Stimulated activated effector memory CD8-positive, alpha-beta T cell treated with anti-CD3 and anti-CD28 coated beads, Interleukin-12 subunit alpha, Interleukin-12 subunit beta, amount 100 ng/mL, for 72 hours (primary cell): ENCODE measurements around the gene TRAP1.
"Not testable (repeated sequence)": the region's sequence is repeated elsewhere in the genome, so short reads cannot be mapped to it uniquely, and the experiment has no call there.

Source experiments
- ATAC-seq: fragments of 150-1000 bp; cut with Tn5 transposase; 2 replicates; pipeline ENCODE4 v1.10.0; 2021
- DNase-seq, 2 donors: peaks; one replicate each; pipeline ENCODE4 v3.0.0; 2021 to 2022; ENCODE audit warnings: low spot score in 2 of 2
- H3K27ac Mint-ChIP-seq: one replicate; pipeline ENCODE4 v1.8.0; 2022; ENCODE audit warnings: mild to moderate bottlenecking, mixed read lengths
- H3K36me3 Mint-ChIP-seq: one replicate; pipeline ENCODE4 v1.8.0; 2022; ENCODE audit warnings: mild to moderate bottlenecking, mixed read lengths
- H3K4me1 Mint-ChIP-seq: one replicate; pipeline ENCODE4 v1.8.0; 2022; ENCODE audit warnings: mixed read lengths
- H3K4me3 Mint-ChIP-seq: one replicate; pipeline ENCODE4 v1.8.0; 2022; ENCODE audit warnings: mild to moderate bottlenecking, mixed read lengths
- H3K9me3 Mint-ChIP-seq: one replicate; pipeline ENCODE4 v1.8.0; 2022; ENCODE audit warnings: mixed read lengths

Gene TRAP1

GRCh38 chr16:3656491-3657468 lies 60.5 kb downstream of the TRAP1 start:
- Mint-ChIP-seq H3K4me1 (peaks cover 12% of the 10 kb centered on the region), H3K36me3 (peaks cover 90% of the 10 kb centered on the region), H3K4me3 (no peak overlapping the region), H3K27ac (no peak overlapping the region), H3K9me3 (no peaks in the 10 kb centered on the region)
- no peak for DNase-seq
- ATAC-seq, result no peak

DNA sequence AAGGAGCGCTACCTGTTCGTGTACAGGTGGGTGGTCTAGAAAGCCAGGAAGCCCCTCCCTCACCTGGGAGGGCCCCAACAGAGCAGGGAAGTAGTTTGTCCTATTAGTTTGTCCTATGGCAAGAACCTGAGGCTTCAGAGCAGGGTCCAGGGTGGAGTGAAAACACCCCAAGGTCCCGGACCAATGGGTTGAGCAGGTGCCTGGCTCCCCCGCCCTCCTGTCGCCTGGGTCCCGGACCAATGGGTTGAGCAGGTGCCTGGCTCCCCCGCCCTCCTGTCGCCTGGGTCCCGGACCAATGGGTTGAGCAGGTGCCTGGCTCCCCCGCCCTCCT lies 61.2 kb downstream of the TRAP1 start:
- peaks cover 12% of the 10 kb centered on the region for H3K4me1 Mint-ChIP-seq
- H3K36me3 Mint-ChIP-seq, result peaks cover 87% of the 10 kb centered on the region
- ATAC-seq, H3K27ac Mint-ChIP-seq, H3K4me3 Mint-ChIP-seq, H3K9me3 Mint-ChIP-seq, DNase-seq: not testable (repeated sequence)

GRCh38 chr16:3655396-3656159 lies 61.7 kb downstream of the TRAP1 start:
- peaks cover 86% of the 10 kb centered on the region for H3K36me3 Mint-ChIP-seq
- H3K27ac Mint-ChIP-seq, result peak overlapping the region; percentile 69
- no peak overlapping the region for H3K4me3 Mint-ChIP-seq
- H3K9me3 Mint-ChIP-seq, result no peaks in the 10 kb centered on the region
- no peak for ATAC-seq
- peaks cover 12% of the 10 kb centered on the region for H3K4me1 Mint-ChIP-seq
- DNase-seq, result no peak

DNA sequence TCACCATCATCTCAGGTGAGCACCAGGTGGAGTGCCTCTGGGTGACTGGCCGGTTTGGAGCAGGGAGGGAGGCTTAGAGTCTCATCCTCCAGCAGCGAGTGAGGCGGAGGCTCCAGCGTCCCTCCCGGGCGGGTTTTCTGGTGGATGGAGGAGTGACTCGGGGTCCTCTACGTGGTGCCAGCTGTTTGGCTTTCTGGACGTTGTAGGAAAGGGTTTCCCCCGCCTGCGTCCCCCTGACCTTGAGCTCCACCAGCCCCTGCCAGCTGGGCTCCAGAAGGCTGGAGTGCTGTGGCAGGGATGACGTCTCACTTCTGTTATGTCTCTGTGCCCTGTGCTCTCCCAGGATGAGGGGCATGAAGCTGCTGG lies 62.3 kb downstream of the TRAP1 start:
- no peak for ATAC-seq
- H3K27ac Mint-ChIP-seq, result peak overlapping the region; percentile 69
- H3K9me3 Mint-ChIP-seq, result no peaks in the 10 kb centered on the region
- H3K36me3 Mint-ChIP-seq, result peaks cover 81% of the 10 kb centered on the region
- H3K4me3 Mint-ChIP-seq, result no peak overlapping the region
- DNase-seq, result no peak
- peaks cover 12% of the 10 kb centered on the region for H3K4me1 Mint-ChIP-seq

DNA sequence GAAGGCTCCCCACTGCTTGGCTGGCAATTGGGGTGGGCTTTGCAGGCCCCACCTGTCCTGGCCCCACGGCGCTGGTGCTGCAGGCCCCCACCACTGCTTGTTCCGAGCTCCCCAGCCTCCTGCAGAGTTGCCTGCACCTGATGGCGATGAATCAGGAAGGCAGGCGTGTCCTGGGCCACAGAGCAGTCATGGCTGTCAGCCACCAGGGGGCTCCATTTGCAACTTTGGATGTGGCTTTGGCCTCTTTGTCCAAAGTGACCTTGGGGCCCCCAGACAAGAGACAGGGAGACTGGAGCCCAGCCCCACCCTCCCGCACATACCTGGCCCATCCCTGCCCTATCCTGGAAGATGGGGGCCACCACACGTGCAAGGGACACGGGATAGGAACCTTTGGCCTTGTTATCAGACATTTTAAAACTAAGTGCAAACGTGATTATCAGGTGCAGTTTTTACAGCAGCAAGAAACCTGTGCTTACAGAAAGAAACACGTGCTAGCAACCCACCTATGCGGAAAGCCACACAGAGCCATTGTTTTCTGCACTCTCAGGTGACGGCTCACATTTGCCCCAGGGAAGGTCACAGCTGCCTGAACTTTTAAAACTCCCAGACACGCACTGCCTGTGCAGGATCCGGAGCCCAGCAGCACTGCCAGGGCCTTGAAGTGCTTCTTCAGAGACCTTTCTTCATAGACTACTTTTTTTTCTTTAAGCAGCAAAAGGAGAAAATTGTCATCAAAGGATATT lies 62.9 kb downstream of the TRAP1 start, which contains the start of gene DNASE1:
Gene DNASE1 (plus strand): TSS at position 443 of the 743 bp plus-strand sequence. CDS start 683 bp downstream, outside the sequence.
- H3K36me3 Mint-ChIP-seq, result peaks cover 75% of the 10 kb centered on the region
- DNase-seq (peak; percentile 54 to 79), ATAC-seq (peak; percentile 80)
- H3K9me3 Mint-ChIP-seq, result no peaks in the 10 kb centered on the region
- peaks cover 12% of the 10 kb centered on the region for H3K4me1 Mint-ChIP-seq
- peak within 1 kb of the TSS; percentile 69 for H3K27ac Mint-ChIP-seq
- no peak within 1 kb of the TSS for H3K4me3 Mint-ChIP-seq

DNA sequence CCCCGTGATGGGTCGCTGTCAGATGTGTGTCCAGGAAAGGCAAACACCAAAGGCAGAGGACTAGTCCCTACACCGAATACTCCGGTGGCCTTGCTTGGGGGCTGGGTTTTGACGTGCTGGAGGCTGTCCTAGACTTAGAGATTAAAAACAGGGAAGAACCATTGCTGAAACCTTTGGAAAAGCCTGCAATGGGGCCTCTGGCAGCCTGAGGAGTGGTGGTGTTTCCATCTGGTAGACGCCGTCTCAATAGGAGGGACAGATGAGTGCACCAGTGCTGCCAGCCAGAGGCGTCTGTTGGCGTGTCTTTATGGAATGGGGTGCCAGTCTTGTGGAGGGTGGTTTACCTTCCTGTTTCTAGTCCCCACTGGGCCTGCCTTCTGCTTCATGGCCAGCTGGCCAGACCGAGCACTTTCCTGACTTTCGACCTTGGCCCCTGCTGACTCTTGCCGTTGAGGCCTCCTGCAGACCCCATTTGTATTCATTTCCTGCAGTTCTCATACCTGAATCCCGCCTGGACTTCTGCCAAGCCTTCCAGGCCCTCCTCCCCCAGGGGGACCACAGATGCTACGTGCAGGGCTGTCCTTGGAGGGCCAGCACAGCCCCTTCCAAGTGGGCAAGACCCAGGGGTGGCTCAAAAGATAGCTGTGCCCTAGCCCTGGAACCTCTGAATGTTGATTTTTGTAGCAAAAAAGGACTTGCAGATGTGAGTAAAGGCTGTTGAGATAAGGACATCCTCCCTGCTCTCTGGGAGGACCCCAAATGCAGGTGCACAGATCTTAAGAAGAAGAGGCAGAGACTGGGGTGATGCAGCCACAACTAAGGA lies 64.7 kb downstream of the TRAP1 start:
- H3K27ac Mint-ChIP-seq, result peak overlapping the region; percentile 32
- ATAC-seq, result no peak

GRCh38 chr16:3651461-3652372 lies 65.6 kb downstream of the TRAP1 start:
- H3K27ac Mint-ChIP-seq, result peak overlapping the region; percentile 37
- DNase-seq (no peak), ATAC-seq (no peak)
- H3K4me3 Mint-ChIP-seq, result no peak overlapping the region
- peaks cover 48% of the 10 kb centered on the region for H3K36me3 Mint-ChIP-seq
- H3K9me3 Mint-ChIP-seq, result no peaks in the 10 kb centered on the region
- peaks cover 6% of the 10 kb centered on the region for H3K4me1 Mint-ChIP-seq

More for the DNA sequence above, 64.7 kb downstream of the TRAP1 start:
- Mint-ChIP-seq H3K4me3 (no peak overlapping the region), H3K4me1 (peaks cover 6% of the 10 kb centered on the region), H3K36me3 (peaks cover 56% of the 10 kb centered on the region), H3K9me3 (no peaks in the 10 kb centered on the region)
- no peak for DNase-seq

GRCh38 chr16:3650631-3651265 lies 66.6 kb downstream of the TRAP1 start:
- DNase-seq (no peak), ATAC-seq (no peak)
- Mint-ChIP-seq H3K4me1 (peaks cover 6% of the 10 kb centered on the region), H3K4me3 (no peak overlapping the region), H3K27ac (peak overlapping the region; percentile 37), H3K9me3 (no peaks in the 10 kb centered on the region), H3K36me3 (peaks cover 43% of the 10 kb centered on the region)

DNA sequence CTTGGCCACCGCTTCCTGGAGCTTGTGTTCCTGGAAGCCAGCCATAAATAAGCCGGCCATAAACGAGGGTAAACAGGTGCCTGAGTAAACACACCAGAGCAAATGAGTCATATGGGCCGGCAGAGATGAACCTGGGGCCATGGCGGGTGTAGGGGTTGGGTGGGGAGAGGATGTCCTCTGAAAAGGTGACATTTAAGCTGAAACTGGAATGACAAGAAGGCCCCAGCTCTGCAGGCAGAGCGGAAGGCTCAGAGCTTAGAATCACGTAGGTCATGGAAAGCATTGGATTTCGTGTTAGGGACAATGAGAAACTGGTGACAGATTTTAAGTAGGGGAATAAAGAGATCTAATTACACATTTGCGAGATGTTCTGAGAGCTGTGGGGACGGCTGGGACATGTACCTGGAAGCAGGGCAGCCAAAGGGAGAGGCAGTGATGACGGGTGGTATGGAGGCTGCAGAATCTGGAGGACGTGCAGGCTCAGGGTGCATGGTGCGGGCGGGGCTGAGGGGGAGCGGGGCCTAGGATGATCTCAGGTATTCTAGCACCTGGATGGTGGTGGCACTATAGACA lies 70.9 kb downstream of the TRAP1 start:
- Mint-ChIP-seq H3K4me1 (no peaks in the 10 kb centered on the region), H3K9me3 (no peaks in the 10 kb centered on the region), H3K4me3 (no peak overlapping the region), H3K36me3 (peaks cover 28% of the 10 kb centered on the region), H3K27ac (no peak overlapping the region)
- DNase-seq (no peak), ATAC-seq (no peak)

DNA sequence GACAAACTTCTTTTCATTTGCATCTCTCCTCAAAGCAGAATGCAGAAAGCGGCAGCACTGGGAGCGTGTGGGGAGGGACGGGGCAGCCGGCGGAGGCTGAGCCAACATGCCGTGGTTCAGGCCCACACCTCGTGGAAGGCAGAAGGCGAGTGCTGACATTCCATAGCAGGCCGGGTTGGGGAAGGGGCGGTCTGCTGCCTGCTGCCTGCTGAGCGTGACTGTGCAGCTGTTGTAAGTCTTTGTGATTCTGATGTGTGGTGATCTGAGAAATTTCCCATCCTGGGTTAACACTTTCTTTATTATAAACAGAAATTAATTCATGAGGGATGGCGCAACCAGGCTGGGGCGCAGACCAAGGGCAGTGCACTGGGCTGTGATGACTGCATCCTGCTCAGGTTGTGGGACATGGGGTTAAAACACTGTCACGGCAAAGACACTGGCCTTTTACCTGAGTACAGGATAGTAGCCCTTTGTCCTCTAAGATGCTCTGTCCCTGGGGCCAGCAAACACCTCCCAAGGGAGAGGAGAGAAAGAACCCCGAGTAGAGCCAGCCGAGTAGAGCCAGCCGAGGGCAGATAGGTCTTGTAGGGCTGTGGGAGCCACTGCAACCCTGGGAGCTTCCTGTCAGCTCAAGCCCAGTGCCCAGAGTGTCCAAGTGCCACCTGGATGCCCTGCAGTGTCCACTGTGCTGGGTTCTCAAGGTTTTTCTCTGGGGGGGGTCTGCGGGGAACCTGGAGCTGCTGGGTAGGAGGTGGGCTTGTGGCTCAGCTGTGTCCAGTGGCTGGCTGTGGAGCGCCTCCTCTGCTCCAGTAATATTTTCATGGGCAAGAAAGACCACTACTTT lies 71.6 kb downstream of the TRAP1 start:
- Mint-ChIP-seq H3K36me3 (peaks cover 22% of the 10 kb centered on the region), H3K27ac (no peak overlapping the region), H3K4me1 (no peaks in the 10 kb centered on the region), H3K4me3 (no peak overlapping the region), H3K9me3 (no peaks in the 10 kb centered on the region)
- DNase-seq (no peak), ATAC-seq (no peak)

- ATAC-seq, result no peak
- H3K27ac Mint-ChIP-seq, result no peak overlapping the region
- no peak for DNase-seq
- H3K9me3 Mint-ChIP-seq, result no peaks in the 10 kb centered on the region
- H3K4me3 Mint-ChIP-seq, result no peak overlapping the region
- H3K4me1 Mint-ChIP-seq, result no peaks in the 10 kb centered on the region
- peaks cover 21% of the 10 kb centered on the region for H3K36me3 Mint-ChIP-seq
Measured at GRCh38 chr16:3645108-3645503, 72.2 kb downstream of the TRAP1 start.

- no peak overlapping the region for H3K4me3 Mint-ChIP-seq
- H3K4me1 Mint-ChIP-seq, result peaks cover 5% of the 10 kb centered on the region
- H3K9me3 Mint-ChIP-seq, result no peaks in the 10 kb centered on the region
- no peak overlapping the region for H3K27ac Mint-ChIP-seq
- no peak for ATAC-seq
- DNase-seq, result no peak
- H3K36me3 Mint-ChIP-seq, result peaks cover 21% of the 10 kb centered on the region
Measured at GRCh38 chr16:3643095-3643730, 74.1 kb downstream of the TRAP1 start.
